Psoas muscle (tissue), 8 donors: ENCODE results near the gene KLK10. TPM values are rescaled to one million over a fixed set of nuclear protein-coding genes. Genes with fewer than 3 reads are reported as not detected.

ENCODE experiments used
- ATAC-seq, 4 donors: fragments of 200-7000 bp; cut with Tn5 transposase; one replicate each; pipeline ENCODE4 v1.9.1; 2020; ENCODE audit warnings: moderate library complexity in 3 of 4, mild to moderate bottlenecking in 2 of 4
- DNase-seq, 2 donors: peaks; one replicate each; pipeline ENCODE4 v3.0.0-alpha.2; 2020
- H3K27ac ChIP-seq: fragments of 200-600 bp; one replicate; pipeline ENCODE4 v1.8.0; 2022
- H3K27me3 ChIP-seq, 3 donors: fragments of 200-600 bp in 1 of 3; one replicate each; pipeline versions ENCODE4 v1.6.1 to v1.8.0; 2013 to 2022; ENCODE audit warnings: low read length in 2 of 3, mild to moderate bottlenecking in 2 of 3, moderate library complexity in 1 of 3; ENCODE audit not compliant: insufficient read depth in 3 of 3
- H3K36me3 ChIP-seq, 2 donors: fragments of 200-600 bp in 1 of 2; one replicate each; pipeline versions ENCODE4 v1.6.1 to v1.8.0; 2013 to 2022; ENCODE audit warnings: low read depth in 1 of 2, mild to moderate bottlenecking in 1 of 2, moderate library complexity in 1 of 2; ENCODE audit not compliant: insufficient read depth in 1 of 2
- H3K4me1 ChIP-seq: fragments of 200-600 bp; one replicate; pipeline ENCODE4 v1.8.0; 2022
- H3K4me3 ChIP-seq: fragments of 200-600 bp; one replicate; pipeline ENCODE4 v1.8.0; 2022; ENCODE audit warnings: mild to moderate bottlenecking
- H3K9me3 ChIP-seq: fragments of 200-600 bp; one replicate; pipeline ENCODE4 v1.8.0; 2022
- CTCF ChIP-seq: fragments of 200-600 bp; IDR thresholded peaks from one replicate; pipeline ENCODE4 v1.8.0; 2022; ENCODE audit warnings: antibody characterized with exemption
- WGBS, 3 donors: extraction: QIAGEN DNeasy Blood & Tissue Kit; methylation state at CpG; one replicate each; pipeline versions ENCODE4 v1.1.6 to v1.1.7; 2013; 5-methylcytosine and 5-hydroxymethylcytosine counted together
- intact Hi-C, 2 donors: fragments of 100-400 bp; cut with DNase I; formaldehyde crosslinking; loops; one replicate each; pipeline versions ENCODE4 v1.11.0 to v1.14.2; 2022
- polyA plus RNA-seq, 3 donors: library from polyadenylated mRNA; stranded (reverse); fragments of 200-250 nt; gene quantifications; one replicate each; pipeline ENCODE4 v1.2.3, GENCODE V29; 2013
- total RNA-seq, 4 donors: library from RNA; stranded (reverse); fragmentation: NEBNext Ultra II Directional in 2 of 4; extraction: Animal tissue kit (Norgen Biotek cat#: 25700) in 2 of 4; gene quantifications; one replicate each; pipeline versions ENCODE4 v1.2.1 to v1.2.4, GENCODE V29; 2021 to 2023
- donor health status: healthy with polysubstance abuse.
- donor health status: DM: no; HTN: no; CAD: no; lungs with moderate emphysema.
- donor health status: Bipolar disorder and iron deficiency.
- donor health status: healthy.
- donor health status: DM: yes; HTN: yes; CAD: no.
- donor health status: DM: no; HTN: no; CAD: no.
- donor health status: DM: no; HTN: no; CAD: no.
- donor health status: DM: yes; HTN: yes; CAD: no.

KLK10 gene
- total and polyA plus RNA-seq, 7 donors, result 0.04 to 0.16 (median 0.04) TPM; not detected in 4

- 39 to 47% (median 47%) methylated on average over 11 of the region's 11 CpGs for WGBS, 3 donors
- TF ChIP-seq CTCF, result no peak
- no peaks in the 10 kb centered on the region for H3K27me3 ChIP-seq
- no peaks in the 10 kb centered on the region for H3K4me1 ChIP-seq
- intact Hi-C loops, result no loop called here
- no peak within 1 kb of the TSS for H3K27ac ChIP-seq
- H3K4me3 ChIP-seq, result no peak within 1 kb of the TSS
- H3K36me3 ChIP-seq, result no peaks in the 10 kb centered on the region
- no peaks in the 10 kb centered on the region for H3K9me3 ChIP-seq
- no peak for ATAC-seq
- no peak for DNase-seq
Measured at GRCh38 chr19:51034704-51035103, 15.2 kb upstream of the KLK10 start, which contains the start of gene KLK12. Gene KLK12 (minus strand): TSS chr19:51035002. CDS start chr19:51034621, 381 bp downstream.

- Histone ChIP-seq H3K27ac (no peak overlapping the region), H3K9me3 (no peaks in the 10 kb centered on the region), H3K4me1 (no peaks in the 10 kb centered on the region), H3K4me3 (no peak overlapping the region), H3K36me3 (no peaks in the 10 kb centered on the region), H3K27me3 (peaks cover 0 to 6% (median 0%) of the 10 kb centered on the region in 3 donors)
- 87 to 93% (median 90%) methylated on average over 25 to 28 of the region's 28 CpGs for WGBS, 3 donors
- no peak for TF ChIP-seq CTCF
- no peak for DNase-seq
- intact Hi-C loops, result no loop called here
- ATAC-seq, result no peak
Measured at GRCh38 chr19:51031880-51032225, 12.3 kb upstream of the KLK10 start.

GRCh38 chr19:51031220-51031879 is 11.8 kb upstream of the KLK10 start:
- no peak for DNase-seq
- TF ChIP-seq CTCF, result no peak
- H3K27me3 ChIP-seq, result peaks cover 0 to 11% (median 0%) of the 10 kb centered on the region in 3 donors
- no peak overlapping the region for H3K4me3 ChIP-seq
- H3K27ac ChIP-seq, result no peak overlapping the region
- H3K36me3 ChIP-seq, result no peaks in the 10 kb centered on the region
- no peaks in the 10 kb centered on the region for H3K9me3 ChIP-seq
- no peak for ATAC-seq
- WGBS, 3 donors, result 86 to 89% (median 89%) methylated on average over 7 of the region's 7 CpGs
- H3K4me1 ChIP-seq, result no peaks in the 10 kb centered on the region
- intact Hi-C loops, result no loop called here

GRCh38 chr19:51030631-51031030 is 11.1 kb upstream of the KLK10 start:
- DNase-seq (no peak), ATAC-seq (no peak)
- Histone ChIP-seq H3K27me3 (peaks cover 0 to 15% (median 0%) of the 10 kb centered on the region in 3 donors), H3K4me3 (no peak overlapping the region), H3K27ac (no peak overlapping the region), H3K9me3 (no peaks in the 10 kb centered on the region), H3K36me3 (no peaks in the 10 kb centered on the region), H3K4me1 (no peaks in the 10 kb centered on the region)
- intact Hi-C loops, result no loop called here
- 75 to 78% (median 76%) methylated on average over 11 to 13 of the region's 13 CpGs for WGBS, 3 donors
- no peak for TF ChIP-seq CTCF

GRCh38 chr19:51029718-51030117 is 10.2 kb upstream of the KLK10 start:
- H3K4me1 ChIP-seq, result no peaks in the 10 kb centered on the region
- no peak overlapping the region for H3K27ac ChIP-seq
- H3K27me3 ChIP-seq, result peaks cover 0 to 15% (median 0%) of the 10 kb centered on the region in 3 donors
- WGBS, 3 donors, result 69 to 70% (median 69%) methylated on average over 2 of the region's 2 CpGs
- TF ChIP-seq CTCF, result no peak
- DNase-seq (no peak), ATAC-seq (no peak)
- H3K4me3 ChIP-seq, result no peak overlapping the region
- intact Hi-C loops, result no loop called here
- no peaks in the 10 kb centered on the region for H3K36me3 ChIP-seq
- H3K9me3 ChIP-seq, result no peaks in the 10 kb centered on the region
